ENCODE results near the gene ASPA.

ASPA gene

GRCh38 chr17:3528880-3529511 is 53.2 kb downstream of the ASPA start:
- no peak for DNase-seq (ENCODE audit: low spot score)
- TF ChIP-seq CTCF (IDR thresholded peaks at IDR 0.05), result no peak

GRCh38 chr17:3529817-3530741 is 54.3 kb downstream of the ASPA start:
- H3K4me3 ChIP-seq, result no peak overlapping the region
- H3K27ac ChIP-seq, result peak overlapping the region in 1 of 2 donors; percentile 64

More at GRCh38 chr17:3528880-3529511, 53.2 kb downstream of the ASPA start:
- H3K27ac ChIP-seq, result peak overlapping the region in 1 of 2 donors; percentile 64
- H3K4me3 ChIP-seq, result no peak overlapping the region

DNA sequence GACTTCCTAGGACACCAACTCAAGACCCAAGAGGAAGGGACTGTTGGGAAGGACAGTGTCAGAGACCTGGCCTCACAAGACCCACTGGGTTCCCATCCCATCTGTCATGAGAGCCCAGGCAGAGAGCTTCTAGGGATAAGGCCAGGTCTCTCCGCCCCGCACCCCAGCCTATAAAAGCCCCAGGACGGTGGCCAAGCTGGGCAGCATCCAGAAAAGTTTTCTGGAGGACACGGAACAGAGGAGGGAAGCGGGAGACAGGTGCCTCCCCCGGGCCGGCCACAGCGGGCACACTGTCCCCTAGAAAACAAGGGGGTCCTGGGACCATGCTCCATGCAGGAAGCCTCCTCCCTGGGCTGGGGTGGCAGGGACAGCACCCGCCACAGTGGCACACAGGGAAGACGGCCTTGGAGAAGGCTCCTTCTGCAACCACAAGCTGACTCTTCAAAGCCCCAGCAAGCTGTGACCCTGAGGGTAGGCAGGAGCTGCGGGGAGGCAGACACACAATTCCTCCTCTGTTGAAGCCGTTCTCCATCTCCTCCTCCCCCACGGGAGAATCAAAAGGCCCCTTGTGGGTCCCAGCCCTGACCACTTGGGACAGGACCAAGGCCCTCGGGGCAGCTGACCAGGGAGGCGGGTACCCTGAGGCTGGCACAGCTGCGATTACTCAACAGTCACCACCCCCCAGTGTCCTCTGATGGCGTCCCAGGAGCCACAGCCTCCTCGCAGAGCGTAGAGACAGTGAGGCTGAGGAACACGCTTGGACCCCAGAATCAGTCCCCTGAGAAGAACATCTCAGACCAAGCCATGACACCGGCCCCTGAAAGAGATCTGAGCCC is 55.7 kb downstream of the ASPA start:
- Histone ChIP-seq H3K27ac (peak overlapping the region in 1 of 2 donors; percentile 31), H3K4me3 (no peak overlapping the region)
- no peak for TF ChIP-seq CTCF (IDR thresholded peaks at IDR 0.05)
- no peak for DNase-seq (ENCODE audit: low spot score)

More at GRCh38 chr17:3529817-3530741, 54.3 kb downstream of the ASPA start:
- DNase-seq (ENCODE audit: low spot score), result no peak
- no peak for TF ChIP-seq CTCF (IDR thresholded peaks at IDR 0.05)

GRCh38 chr17:3532106-3532858 is 56.5 kb downstream of the ASPA start:
- H3K27ac ChIP-seq, result no peak overlapping the region
- no peak overlapping the region for H3K4me3 ChIP-seq
- TF ChIP-seq CTCF (IDR thresholded peaks at IDR 0.05), result no peak
- no peak for DNase-seq (ENCODE audit: low spot score)

- H3K4me3 ChIP-seq, result no peak overlapping the region
- H3K27ac ChIP-seq, result no peak overlapping the region
- no peak for DNase-seq (ENCODE audit: low spot score)
- no peak for TF ChIP-seq CTCF (IDR thresholded peaks at IDR 0.05)
Measured at GRCh38 chr17:3532859-3533142, 57.0 kb downstream of the ASPA start.

GRCh38 chr17:3533752-3534151 is 58.0 kb downstream of the ASPA start:
- H3K27ac ChIP-seq, result no peak overlapping the region
- no peak for DNase-seq (ENCODE audit: low spot score)
- H3K4me3 ChIP-seq, result no peak overlapping the region
- TF ChIP-seq CTCF (IDR thresholded peaks at IDR 0.05), result no peak

Measured in coronary artery (tissue), 2 donors.